Tibial nerve (tissue), 4 donors: ENCODE data around the gene NINL.

Source experiments
- CTCF ChIP-seq, 5 experiments: fragments of 200-600 bp in 3 of 5; fragments of 450-650 bp in 2 of 5; sonication (generic) in 3 of 5; IDR thresholded peaks; one replicate each; pipeline ENCODE4 v1.5.1; 2016 to 2019; ENCODE audit warnings: antibody characterized with exemption in 5 of 5, mild to moderate bottlenecking in 3 of 5, moderate library complexity in 2 of 5
- EP300 ChIP-seq, 2 donors: sonication (generic); formaldehyde crosslinking; IDR thresholded peaks; one replicate each; pipeline ENCODE4 v1.6.1; 2017; ENCODE audit warnings: antibody characterized with exemption in 2 of 2, mild to moderate bottlenecking in 1 of 2
- POLR2A ChIP-seq, 2 donors: fragments of 450-650 bp; IDR thresholded peaks; one replicate each; pipeline ENCODE4 v1.6.1; 2017; ENCODE audit warnings: antibody characterized with exemption in 2 of 2, mild to moderate bottlenecking in 2 of 2, moderate library complexity in 2 of 2

- TF ChIP-seq CTCF (IDR thresholded peaks at IDR 0.05): no peak
- TF ChIP-seq POLR2A (IDR thresholded peaks at IDR 0.05): no peak
- no peak for TF ChIP-seq EP300 (IDR thresholded peaks at IDR 0.05)
These were observed 146.0 kb downstream of the NINL start for GRCh38 chr20:25439328-25439727.
